ENCODE results near the gene TAS2R30.
"Not testable (repeated sequence)": the region's sequence is repeated elsewhere in the genome, so short reads cannot be mapped to it uniquely, and the experiment has no call there.

Gene TAS2R30

GRCh38 chr12:11107719-11108118 is 26.7 kb downstream of the TAS2R30 start:
- DNase-seq (ENCODE audit: low read depth, low spot score): no peak
- Histone ChIP-seq H3K36me3 (ENCODE audit: insufficient read depth, low read length) (peaks cover 25% of the 10 kb centered on the region), H3K9me3 (ENCODE audit: low read depth, low read length) (no peaks in the 10 kb centered on the region), H3K4me3 (no peak overlapping the region), H3K9ac (ENCODE audit: insufficient read length) (no peak overlapping the region), H3K27ac (no peak overlapping the region)
- TF ChIP-seq POLR2AphosphoS5 (IDR thresholded peaks at IDR 0.05; ENCODE audit: borderline replicate concordance, low read depth, low read length) (no peak), EZH2 (IDR thresholded peaks at IDR 0.05) (no peak), FOXP2 (optimal IDR thresholded peaks at IDR 0.05; ENCODE audit: control extremely low read depth, extremely low read length, insufficient read depth) (no peak)

DNA sequence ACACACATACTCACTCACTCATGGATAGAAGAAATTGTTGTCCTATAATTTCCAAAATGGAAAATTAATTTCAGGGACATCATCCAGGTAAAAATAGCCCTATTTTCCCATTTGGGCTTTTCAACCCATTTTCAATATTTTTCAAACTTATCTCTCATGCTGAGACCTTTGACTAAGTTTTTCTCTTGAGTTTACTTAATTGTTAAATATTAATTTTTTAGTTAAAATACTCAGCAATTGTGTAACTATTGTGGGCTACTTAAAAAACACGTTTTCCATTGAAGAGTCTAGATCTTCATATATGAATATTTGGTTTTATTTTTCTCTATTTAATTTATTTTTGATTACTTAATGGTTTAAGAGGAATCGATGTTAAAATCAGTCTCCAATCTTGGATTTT is 28.2 kb downstream of the TAS2R30 start:
- Histone ChIP-seq H3K4me3 (no peak overlapping the region), H3K27ac (no peak overlapping the region), H3K9me3 (ENCODE audit: low read depth, low read length) (no peaks in the 10 kb centered on the region), H3K9ac (ENCODE audit: insufficient read length) (no peak overlapping the region), H3K36me3 (ENCODE audit: insufficient read depth, low read length) (peaks cover 26% of the 10 kb centered on the region)
- TF ChIP-seq POLR2AphosphoS5 (IDR thresholded peaks at IDR 0.05; ENCODE audit: borderline replicate concordance, low read depth, low read length) (no peak), EZH2 (IDR thresholded peaks at IDR 0.05) (no peak)
- no peak for DNase-seq (ENCODE audit: low read depth, low spot score)

GRCh38 chr12:11105546-11105945 is 28.9 kb downstream of the TAS2R30 start:
- TF ChIP-seq EZH2 (IDR thresholded peaks at IDR 0.05) (no peak), FOXP2 (optimal IDR thresholded peaks at IDR 0.05; ENCODE audit: control extremely low read depth, extremely low read length, insufficient read depth) (no peak), POLR2AphosphoS5 (IDR thresholded peaks at IDR 0.05; ENCODE audit: borderline replicate concordance, low read depth, low read length) (no peak)
- H3K9me3 ChIP-seq (ENCODE audit: low read depth, low read length): 0 out of 2 replicates have a peak, but pooled peaks cover 4% of the 10 kb centered on the region
- H3K36me3 ChIP-seq (ENCODE audit: insufficient read depth, low read length): peaks cover 30% of the 10 kb centered on the region
- DNase-seq (ENCODE audit: low read depth, low spot score): no peak
- H3K27ac ChIP-seq: no peak overlapping the region
- H3K4me3 ChIP-seq: no peak overlapping the region
- no peak overlapping the region for H3K9ac ChIP-seq (ENCODE audit: insufficient read length)

- H3K9ac ChIP-seq (ENCODE audit: insufficient read length); DNase-seq (ENCODE audit: low read depth, low spot score); H3K27ac ChIP-seq; H3K9me3 ChIP-seq (ENCODE audit: low read depth, low read length); H3K4me3 ChIP-seq; H3K36me3 ChIP-seq (ENCODE audit: insufficient read depth, low read length): not testable (repeated sequence)
Measured at GRCh38 chr12:11094910-11095309, 39.5 kb downstream of the TAS2R30 start.

DNA sequence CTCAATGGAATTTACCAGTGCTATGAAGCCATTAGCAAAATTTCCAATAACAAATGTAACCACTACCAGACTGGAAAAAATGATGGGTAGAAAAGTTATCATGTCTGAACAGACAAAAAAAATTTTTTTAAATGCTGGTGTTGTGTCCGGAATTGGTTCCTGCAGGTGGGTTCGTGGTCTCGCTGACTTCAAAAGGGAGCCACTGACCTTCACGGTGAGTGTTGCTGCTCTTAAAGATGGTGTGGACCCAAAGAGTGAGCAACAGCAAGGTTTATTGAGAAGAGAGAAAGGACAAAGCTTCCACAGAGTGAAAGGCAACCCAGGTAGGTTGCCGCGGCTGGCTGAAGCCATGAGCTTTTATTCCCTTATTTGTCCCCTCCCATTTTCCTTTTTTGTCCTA is 42.3 kb downstream of the TAS2R30 start, which contains the start of gene TAS2R43:
Gene TAS2R43 (minus strand): TSS at position 186 of the 400 bp plus-strand sequence. CDS start 84 bp downstream, at position 102.
- no peak for DNase-seq (ENCODE audit: low read depth, low spot score)
- Histone ChIP-seq H3K4me3 (no peak within 1 kb of the TSS), H3K9ac (ENCODE audit: insufficient read length) (no peak within 1 kb of the TSS), H3K9me3 (ENCODE audit: low read depth, low read length) (no peaks in the 10 kb centered on the region), H3K36me3 (ENCODE audit: insufficient read depth, low read length) (peaks cover 2% of the 10 kb centered on the region; the same call in 1 of the 2 replicates), H3K27ac (no peak within 1 kb of the TSS)
- TF ChIP-seq EZH2 (IDR thresholded peaks at IDR 0.05): no peak
- TF ChIP-seq FOXP2 (optimal IDR thresholded peaks at IDR 0.05; ENCODE audit: control extremely low read depth, extremely low read length, insufficient read depth): no peak
- TF ChIP-seq POLR2AphosphoS5 (IDR thresholded peaks at IDR 0.05; ENCODE audit: borderline replicate concordance, low read depth, low read length): no peak

DNA sequence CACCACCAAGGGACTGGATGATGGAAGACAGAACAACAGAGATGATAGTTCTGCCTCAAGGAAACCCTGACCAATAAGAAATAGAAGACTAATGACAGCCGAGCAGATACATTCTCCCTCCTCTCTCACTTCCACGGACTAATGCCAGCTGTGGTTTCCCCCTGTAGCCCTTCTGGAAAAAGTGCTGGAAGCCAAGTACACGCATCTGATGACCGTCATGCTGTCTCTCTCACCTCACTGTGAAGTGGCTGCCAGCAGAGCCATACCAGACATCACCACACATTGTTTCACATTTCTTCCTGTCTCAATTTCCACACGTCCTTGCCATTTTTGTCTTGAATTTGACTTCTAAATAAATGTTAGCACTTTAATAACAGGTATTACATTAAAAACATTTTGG is 45.2 kb downstream of the TAS2R30 start:
- no peak overlapping the region for H3K27ac ChIP-seq
- no peak for DNase-seq (ENCODE audit: low read depth, low spot score)
- no peak overlapping the region for H3K4me3 ChIP-seq
- no peak overlapping the region for H3K9ac ChIP-seq (ENCODE audit: insufficient read length)
- TF ChIP-seq POLR2AphosphoS5 (IDR thresholded peaks at IDR 0.05; ENCODE audit: borderline replicate concordance, low read depth, low read length) (no peak), EZH2 (IDR thresholded peaks at IDR 0.05) (no peak), FOXP2 (optimal IDR thresholded peaks at IDR 0.05; ENCODE audit: control extremely low read depth, extremely low read length, insufficient read depth) (no peak)
- H3K9me3 ChIP-seq (ENCODE audit: low read depth, low read length): no peaks in the 10 kb centered on the region
- H3K36me3 ChIP-seq (ENCODE audit: insufficient read depth, low read length): peaks cover 5% of the 10 kb centered on the region; the same call in 1 of the 2 replicates

DNA sequence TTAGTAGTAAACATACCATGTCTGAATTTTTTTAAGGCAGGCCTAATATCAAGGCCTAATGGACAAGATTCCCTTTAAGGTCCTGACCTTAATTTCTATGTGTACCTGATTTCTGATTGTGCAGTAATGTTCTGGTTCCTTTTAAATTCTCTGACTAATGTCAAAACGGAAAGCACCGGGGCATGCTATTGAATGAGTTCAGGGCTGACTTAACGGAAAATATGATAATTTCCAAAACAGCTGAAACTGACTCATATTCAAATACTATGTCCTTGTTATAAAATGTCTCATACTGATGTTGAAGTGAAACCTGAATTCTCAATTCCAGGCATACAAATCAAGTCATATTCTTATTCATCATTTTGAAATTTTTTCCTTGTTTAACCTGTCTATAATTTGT is 49.0 kb downstream of the TAS2R30 start:
- TF ChIP-seq POLR2AphosphoS5 (IDR thresholded peaks at IDR 0.05; ENCODE audit: borderline replicate concordance, low read depth, low read length) (no peak), FOXP2 (optimal IDR thresholded peaks at IDR 0.05; ENCODE audit: control extremely low read depth, extremely low read length, insufficient read depth) (no peak), EZH2 (IDR thresholded peaks at IDR 0.05) (no peak)

More for the DNA sequence above, 49.0 kb downstream of the TAS2R30 start:
- Histone ChIP-seq H3K9ac (ENCODE audit: insufficient read length) (no peak overlapping the region), H3K27ac (no peak overlapping the region), H3K9me3 (ENCODE audit: low read depth, low read length) (peaks cover 4% of the 10 kb centered on the region; the same call in 1 of the 2 replicates), H3K36me3 (ENCODE audit: insufficient read depth, low read length) (peaks cover 5% of the 10 kb centered on the region; the same call in 1 of the 2 replicates), H3K4me3 (no peak overlapping the region)
- no peak for DNase-seq (ENCODE audit: low read depth, low spot score)
